Measurements from ENCODE around the gene ERC2. TPM values are rescaled to one million over a fixed set of nuclear protein-coding genes. Genes with fewer than 3 reads are reported as not detected.

The ERC2 gene
- total and polyA plus RNA-seq, 8 donors, result 1.2 to 4.8 (median 2.3) TPM

- Histone ChIP-seq H3K27me3 (no peaks in the 10 kb centered on the region), H3K36me3 (no peaks in the 10 kb centered on the region), H3K4me1 (no peaks in the 10 kb centered on the region), H3K9me3 (no peaks in the 10 kb centered on the region), H3K4me3 (no peak overlapping the region), H3K27ac (no peak overlapping the region)
- no peak for FAIRE-seq
- WGBS, 2 donors, result 71 to 80% methylated on average over 2 of the region's 2 CpGs
- ATAC-seq, result peak in 2 of 4 donors; percentile 50 to 58
- no peak for TF ChIP-seq CTCF (IDR thresholded peaks at IDR 0.05)
- intact Hi-C loops (cut with DNase I), result no loop called here
- no peak for DNase-seq
Observed at GRCh38 chr3:56323986-56324420, 144.3 kb downstream of the ERC2 start.

GRCh38 chr3:56322862-56323261 is 145.4 kb downstream of the ERC2 start:
- intact Hi-C loops (cut with DNase I), result no loop called here
- WGBS, 2 donors, result 73 to 87% methylated on average over 2 of the region's 2 CpGs
- Histone ChIP-seq H3K27ac (no peak overlapping the region), H3K4me1 (no peaks in the 10 kb centered on the region), H3K9me3 (no peaks in the 10 kb centered on the region), H3K36me3 (no peaks in the 10 kb centered on the region), H3K27me3 (no peaks in the 10 kb centered on the region), H3K4me3 (no peak overlapping the region)
- TF ChIP-seq CTCF (IDR thresholded peaks at IDR 0.05), result no peak
- ATAC-seq (no peak), FAIRE-seq (no peak), DNase-seq (no peak)

DNA sequence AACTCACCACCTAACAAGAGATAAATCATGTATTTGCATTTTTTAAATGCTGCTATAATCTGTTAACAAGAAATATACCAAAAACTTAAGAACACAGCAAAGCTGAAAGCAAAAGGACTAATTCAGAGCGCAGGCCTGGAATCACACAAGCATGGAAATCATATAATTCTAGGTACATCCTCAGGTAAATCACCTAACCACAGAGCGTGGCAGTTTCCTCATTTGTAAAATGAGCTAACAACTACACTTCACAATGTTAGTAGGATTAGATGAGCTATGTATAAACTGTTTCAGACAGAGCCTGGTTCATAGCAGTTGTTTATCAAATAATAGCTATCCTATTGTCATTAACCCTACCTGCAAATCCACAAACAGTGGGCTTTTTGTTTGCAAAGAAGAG is 146.4 kb downstream of the ERC2 start:
- no peak for ATAC-seq
- H3K4me3 ChIP-seq, result no peak overlapping the region
- TF ChIP-seq CTCF (IDR thresholded peaks at IDR 0.05), result no peak
- no peak for FAIRE-seq
- no peak overlapping the region for H3K27ac ChIP-seq
- no peaks in the 10 kb centered on the region for H3K9me3 ChIP-seq
- no peaks in the 10 kb centered on the region for H3K4me1 ChIP-seq
- WGBS, 2 donors, result 96% methylated on average over 2 of the region's 2 CpGs
- no peak for DNase-seq
- intact Hi-C loops (cut with DNase I), result no loop called here
- no peaks in the 10 kb centered on the region for H3K36me3 ChIP-seq
- no peaks in the 10 kb centered on the region for H3K27me3 ChIP-seq

DNA sequence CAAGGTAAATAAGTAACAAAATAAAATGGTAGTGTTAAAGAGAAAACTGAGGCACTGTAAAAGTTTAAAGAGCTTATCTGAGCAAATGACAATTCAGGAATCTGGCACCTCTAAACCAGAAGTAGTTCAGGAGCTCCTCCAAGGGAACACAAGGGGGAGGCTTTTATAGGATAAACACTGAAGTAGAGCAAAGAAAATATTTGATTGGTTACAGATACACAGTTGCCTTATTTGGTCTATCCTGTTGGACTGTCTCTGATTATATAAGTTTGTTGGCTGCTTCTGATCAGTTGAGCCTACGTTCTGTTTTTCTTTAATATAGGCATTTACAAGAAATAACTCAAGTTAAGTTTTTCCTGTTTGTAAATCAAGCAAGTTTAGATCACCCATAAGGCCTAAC is 146.9 kb downstream of the ERC2 start:
- no peaks in the 10 kb centered on the region for H3K36me3 ChIP-seq
- DNase-seq, result no peak
- no peak for FAIRE-seq
- H3K4me1 ChIP-seq, result no peaks in the 10 kb centered on the region
- H3K9me3 ChIP-seq, result no peaks in the 10 kb centered on the region
- no peak overlapping the region for H3K27ac ChIP-seq
- no peak overlapping the region for H3K4me3 ChIP-seq
- TF ChIP-seq CTCF (IDR thresholded peaks at IDR 0.05), result no peak
- H3K27me3 ChIP-seq, result no peaks in the 10 kb centered on the region
- intact Hi-C loops (cut with DNase I), result no loop called here
- 24 to 28% methylated on average over 1 of the region's 1 CpG for WGBS, 2 donors
- ATAC-seq, result no peak

DNA sequence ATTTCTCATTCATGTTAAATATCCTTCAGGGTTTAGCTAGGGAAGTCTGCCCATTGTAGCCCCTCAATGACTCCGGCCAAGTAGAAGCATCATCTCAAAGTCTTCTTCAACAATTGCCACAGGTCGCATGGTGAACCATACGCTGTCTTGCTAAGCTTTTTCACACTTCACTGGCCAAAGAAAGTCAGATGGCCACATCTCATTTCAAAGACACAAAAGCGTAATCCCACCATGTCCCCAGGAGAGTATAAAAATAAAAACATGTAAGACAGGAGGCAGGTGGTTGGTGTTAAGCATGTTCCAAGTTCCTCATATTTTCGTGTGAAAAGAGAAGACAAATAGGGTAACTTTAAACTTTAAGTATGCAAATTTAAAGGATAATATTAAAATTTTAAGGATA is 147.4 kb downstream of the ERC2 start:
- ATAC-seq (no peak), DNase-seq (no peak), FAIRE-seq (no peak)
- 83% methylated on average over 5 of the region's 5 CpGs for WGBS, 2 donors
- Histone ChIP-seq H3K9me3 (no peaks in the 10 kb centered on the region), H3K4me1 (no peaks in the 10 kb centered on the region), H3K4me3 (no peak overlapping the region), H3K27ac (no peak overlapping the region), H3K27me3 (no peaks in the 10 kb centered on the region), H3K36me3 (no peaks in the 10 kb centered on the region)
- TF ChIP-seq CTCF (IDR thresholded peaks at IDR 0.05), result no peak
- intact Hi-C loops (cut with DNase I), result no loop called here
